Mucosa of descending colon (tissue), 3 donors: ENCODE results near the gene ADCYAP1R1. TPM values are rescaled to one million over a fixed set of nuclear protein-coding genes. Genes with fewer than 3 reads are reported as not detected.

Experiments used
- ATAC-seq: fragments of 200-7000 bp; cut with Tn5 transposase; one replicate; pipeline ENCODE4 v1.9.1; 2020; ENCODE audit warnings: mild to moderate bottlenecking, moderate library complexity
- DNase-seq, 3 donors: peaks; one replicate each; pipeline ENCODE4 v3.0.0-alpha.2; 2020
- H3K36me3 ChIP-seq: fragments of 200-600 bp; one replicate; pipeline ENCODE4 v1.8.0; 2021; ENCODE audit warnings: low read depth, mild to moderate bottlenecking
- H3K4me1 ChIP-seq: fragments of 200-600 bp; one replicate; pipeline ENCODE4 v1.8.0; 2021; ENCODE audit warnings: low read depth, mild to moderate bottlenecking
- H3K4me3 ChIP-seq: fragments of 200-600 bp; one replicate; pipeline ENCODE4 v1.8.0; 2021; ENCODE audit warnings: mild to moderate bottlenecking
- H3K9me3 ChIP-seq: fragments of 200-600 bp; one replicate; pipeline ENCODE4 v1.8.0; 2021; ENCODE audit warnings: mild to moderate bottlenecking
- intact Hi-C, 2 donors: fragments of 100-400 bp; cut with DNase I in 1 of 2; cut with micrococcal nuclease in 1 of 2; formaldehyde crosslinking; loops; one replicate each; pipeline versions ENCODE4 v1.11.0 to v1.11.1; 2022; cut with DNase I, micrococcal nuclease
- total RNA-seq, 3 donors: library from RNA; stranded (reverse); fragmentation: NEBNext Ultra II Directional in 2 of 3; extraction: Animal tissue kit (Norgen Biotek cat#: 25700) in 2 of 3; gene quantifications; one replicate each; pipeline versions ENCODE4 v1.2.1 to v1.2.4, GENCODE V29; 2021 to 2023
- TF ChIP-seq, protein P1 (sequence below): fragments of 200-600 bp; IDR thresholded peaks from one replicate; pipeline ENCODE4 v1.8.0; 2022; ENCODE audit warnings: antibody characterized with exemption, mild to moderate bottlenecking
- donor health status: DM: no; HTN: no; CAD: no; lungs with moderate emphysema.
- donor health status: DM: no; HTN: no; CAD: no.
- donor health status: DM: no; HTN: yes; CAD: no.

The ADCYAP1R1 gene
- total RNA-seq, 3 donors from 2014 or later: 0.26 to 15.0 (median 2.2) TPM

DNA sequence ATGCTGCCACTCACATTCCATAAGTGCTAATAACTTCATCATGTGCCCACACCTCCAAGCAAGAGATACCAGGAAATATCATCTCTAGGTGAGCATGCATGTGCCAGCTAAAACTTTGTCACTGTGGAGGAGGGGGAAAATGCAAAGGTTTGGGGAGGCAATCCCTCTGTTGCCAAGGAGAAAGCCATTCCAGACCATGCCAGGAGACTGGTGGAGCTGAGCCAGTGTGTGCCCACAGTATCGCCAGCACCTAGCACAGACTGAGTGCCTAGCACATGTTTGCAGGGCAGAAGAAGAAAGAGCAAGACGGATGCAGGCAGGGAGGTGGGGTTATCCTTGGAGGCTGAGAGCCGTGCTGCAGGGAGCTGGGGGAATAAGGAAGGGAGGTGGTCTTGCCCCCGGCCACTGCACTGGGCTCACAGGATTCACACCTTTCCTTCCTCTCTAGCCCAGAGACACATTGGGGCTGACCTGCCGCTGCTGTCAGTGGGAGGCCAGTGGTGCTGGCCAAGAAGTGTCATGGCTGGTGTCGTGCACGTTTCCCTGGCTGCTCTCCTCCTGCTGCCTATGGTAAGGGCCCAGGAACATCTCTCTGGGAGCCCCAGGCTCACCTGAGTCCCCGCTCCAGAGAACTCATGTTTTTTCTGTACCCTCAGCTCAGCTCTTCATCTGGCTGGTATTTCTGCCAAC, 10.8 kb downstream of the ADCYAP1R1 start:
- no peaks in the 10 kb centered on the region for H3K36me3 ChIP-seq
- TF ChIP-seq, protein P1, sequence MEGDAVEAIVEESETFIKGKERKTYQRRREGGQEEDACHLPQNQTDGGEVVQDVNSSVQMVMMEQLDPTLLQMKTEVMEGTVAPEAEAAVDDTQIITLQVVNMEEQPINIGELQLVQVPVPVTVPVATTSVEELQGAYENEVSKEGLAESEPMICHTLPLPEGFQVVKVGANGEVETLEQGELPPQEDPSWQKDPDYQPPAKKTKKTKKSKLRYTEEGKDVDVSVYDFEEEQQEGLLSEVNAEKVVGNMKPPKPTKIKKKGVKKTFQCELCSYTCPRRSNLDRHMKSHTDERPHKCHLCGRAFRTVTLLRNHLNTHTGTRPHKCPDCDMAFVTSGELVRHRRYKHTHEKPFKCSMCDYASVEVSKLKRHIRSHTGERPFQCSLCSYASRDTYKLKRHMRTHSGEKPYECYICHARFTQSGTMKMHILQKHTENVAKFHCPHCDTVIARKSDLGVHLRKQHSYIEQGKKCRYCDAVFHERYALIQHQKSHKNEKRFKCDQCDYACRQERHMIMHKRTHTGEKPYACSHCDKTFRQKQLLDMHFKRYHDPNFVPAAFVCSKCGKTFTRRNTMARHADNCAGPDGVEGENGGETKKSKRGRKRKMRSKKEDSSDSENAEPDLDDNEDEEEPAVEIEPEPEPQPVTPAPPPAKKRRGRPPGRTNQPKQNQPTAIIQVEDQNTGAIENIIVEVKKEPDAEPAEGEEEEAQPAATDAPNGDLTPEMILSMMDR: no peak
- ATAC-seq (no peak), DNase-seq (no peak)
- intact Hi-C loops: no loop called here
- H3K4me3 ChIP-seq: no peak overlapping the region
- no peaks in the 10 kb centered on the region for H3K9me3 ChIP-seq
- H3K4me1 ChIP-seq: no peaks in the 10 kb centered on the region

DNA sequence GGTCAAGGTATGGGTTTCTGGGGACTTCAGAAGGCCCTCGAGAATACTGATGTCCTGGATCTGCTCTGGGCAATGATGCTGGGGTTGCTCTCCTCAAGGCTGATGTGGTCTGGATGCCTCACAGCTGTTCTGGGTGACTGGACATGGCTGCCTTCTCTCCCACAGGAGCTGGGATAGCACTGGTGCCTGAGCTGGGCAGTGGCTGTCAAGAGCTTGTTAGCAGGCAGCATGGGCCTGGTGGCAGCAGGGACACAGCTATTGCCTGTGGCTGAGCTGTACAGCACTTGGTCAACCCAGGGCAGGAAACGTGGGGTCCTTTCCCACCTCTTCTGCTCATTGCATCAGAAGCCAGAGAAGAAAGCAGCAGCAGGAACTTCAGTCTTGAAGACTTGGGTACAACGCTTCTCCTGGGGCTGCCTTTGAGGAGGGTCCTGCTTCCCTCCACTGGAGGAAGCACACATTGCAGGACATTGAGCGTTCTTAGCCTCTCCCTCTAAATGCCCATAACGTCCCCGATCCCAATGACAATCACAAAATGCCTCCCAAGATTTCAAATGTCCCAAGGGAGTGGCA, 13.0 kb downstream of the ADCYAP1R1 start:
- no peaks in the 10 kb centered on the region for H3K9me3 ChIP-seq
- TF ChIP-seq, protein P1: no peak
- no peaks in the 10 kb centered on the region for H3K36me3 ChIP-seq
- H3K4me3 ChIP-seq: no peak overlapping the region
- intact Hi-C loops: no loop called here
- ATAC-seq: no peak
- no peaks in the 10 kb centered on the region for H3K4me1 ChIP-seq
- DNase-seq: no peak

DNA sequence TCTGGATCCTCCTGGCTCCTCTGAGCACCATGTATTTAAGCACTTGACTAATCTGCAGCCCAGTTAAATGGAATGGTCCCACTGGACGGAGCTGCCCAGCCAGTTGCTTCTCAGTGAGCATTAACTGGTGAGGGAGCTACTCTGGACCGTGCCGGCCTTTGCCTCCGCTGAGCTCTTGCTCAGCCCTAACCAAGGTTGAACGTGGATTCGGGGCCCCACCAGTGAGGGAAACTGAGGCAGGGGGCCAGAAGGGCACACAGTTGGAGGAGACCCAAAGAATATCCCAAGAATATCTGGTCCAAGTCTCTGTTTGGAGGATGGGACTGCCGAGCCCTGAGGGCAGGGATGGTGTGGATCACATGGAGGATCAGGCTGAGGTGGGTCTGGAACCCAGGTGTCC, 13.7 kb downstream of the ADCYAP1R1 start:
- H3K4me1 ChIP-seq: no peaks in the 10 kb centered on the region
- TF ChIP-seq, protein P1: no peak
- DNase-seq: no peak
- ATAC-seq: no peak
- no peaks in the 10 kb centered on the region for H3K36me3 ChIP-seq
- no peak overlapping the region for H3K4me3 ChIP-seq
- H3K9me3 ChIP-seq: no peaks in the 10 kb centered on the region
- intact Hi-C loops: no loop called here

DNA sequence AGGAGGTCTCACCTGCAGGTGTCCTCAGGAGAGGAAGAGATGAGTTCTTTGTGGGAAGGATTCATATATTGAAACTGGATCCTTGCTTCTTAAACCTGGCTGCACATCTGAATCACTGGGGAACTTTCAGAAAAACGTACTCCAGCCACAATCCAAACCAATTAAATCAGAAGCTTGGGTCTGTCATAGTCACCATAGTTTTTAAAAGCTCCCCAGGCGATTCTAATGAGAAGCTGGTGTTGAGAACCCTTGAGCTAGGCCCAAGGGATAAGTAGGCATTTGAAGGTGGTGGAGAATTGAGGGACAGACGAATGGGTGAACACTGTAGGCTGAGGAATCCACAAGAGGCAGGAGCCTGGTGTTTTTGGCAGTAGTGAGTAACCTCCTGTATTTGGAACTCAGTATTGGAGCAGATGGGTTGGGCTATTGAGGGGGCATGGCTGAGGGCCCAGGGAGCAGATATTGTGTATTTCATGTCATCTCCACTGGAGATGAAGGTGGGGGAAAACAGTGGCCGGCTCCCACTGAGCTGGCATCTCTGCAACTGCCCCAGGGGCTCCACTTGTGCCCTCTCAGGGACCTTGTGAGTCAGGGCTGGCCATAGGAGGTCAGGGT, 14.5 kb downstream of the ADCYAP1R1 start:
- ATAC-seq (no peak), DNase-seq (no peak)
- Histone ChIP-seq H3K4me1 (no peaks in the 10 kb centered on the region), H3K4me3 (no peak overlapping the region), H3K9me3 (no peaks in the 10 kb centered on the region), H3K36me3 (no peaks in the 10 kb centered on the region)
- TF ChIP-seq, protein P1: no peak
- intact Hi-C loops: no loop called here

DNA sequence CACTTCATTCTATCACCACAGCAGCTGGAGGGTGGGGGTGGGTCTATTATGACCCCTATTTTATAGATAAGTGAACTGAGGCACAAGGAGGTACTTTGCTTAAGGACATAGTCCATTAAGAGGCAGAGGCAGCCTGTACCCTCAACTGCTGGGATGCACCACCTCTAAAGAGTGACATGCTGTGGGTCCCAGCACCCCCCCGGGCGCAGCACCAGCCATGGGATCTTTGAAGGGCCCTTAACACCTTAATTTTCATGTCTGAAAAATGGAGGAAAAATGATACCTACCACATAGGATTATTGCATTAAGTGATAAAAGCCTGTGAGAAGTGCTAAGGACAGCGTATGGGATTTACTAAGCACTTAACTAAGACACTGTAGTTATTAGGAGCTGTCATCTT, 15.4 kb downstream of the ADCYAP1R1 start:
- Histone ChIP-seq H3K9me3 (no peaks in the 10 kb centered on the region), H3K4me1 (no peaks in the 10 kb centered on the region), H3K36me3 (no peaks in the 10 kb centered on the region), H3K4me3 (no peak overlapping the region)
- intact Hi-C loops: no loop called here
- no peak for DNase-seq
- no peak for ATAC-seq
- TF ChIP-seq, protein P1: no peak
